Activated naive CD8-positive, alpha-beta T cell treated with anti-CD3 and anti-CD28 coated beads, Interleukin-2, amount 10 ng/mL, durations not matched to agents 7 days and 5 days (primary cell): ENCODE measurements around the gene EMC7. TPM values are rescaled to one million over a fixed set of nuclear protein-coding genes. Genes with fewer than 3 reads are reported as not detected.
"Not testable (repeated sequence)": the region's sequence is repeated elsewhere in the genome, so short reads cannot be mapped to it uniquely, and the experiment has no call there.

Experiments
- ATAC-seq: fragments of 150-1000 bp; cut with Tn5 transposase; one replicate; pipeline ENCODE4 v1.10.0; 2021; ENCODE audit warnings: low read depth, moderate library complexity
- POLR2A ChIA-PET: fragments of 350-600 bp; sonication (Branson Sonifier 250); formaldehyde crosslinking; loops from one replicate; lab custom pipeline; 2021; ENCODE audit warnings: antibody characterized with exemption; lab: Charles Lee
- DNase-seq: peaks from one replicate; pipeline ENCODE4 v3.0.0; 2021
- H3K27ac Mint-ChIP-seq: one replicate; pipeline ENCODE4 v1.8.0; 2022; ENCODE audit warnings: mild to moderate bottlenecking, mixed read lengths
- H3K27me3 Mint-ChIP-seq: one replicate; pipeline ENCODE4 v1.8.0; 2022; ENCODE audit warnings: mild to moderate bottlenecking, moderate library complexity, mixed read lengths
- H3K36me3 Mint-ChIP-seq: one replicate; pipeline ENCODE4 v1.8.0; 2021; ENCODE audit warnings: mild to moderate bottlenecking, mixed read lengths
- H3K4me1 Mint-ChIP-seq: one replicate; pipeline ENCODE4 v1.8.0; 2021; ENCODE audit warnings: mixed read lengths
- H3K4me3 Mint-ChIP-seq: one replicate; pipeline ENCODE4 v1.8.0; 2022; ENCODE audit warnings: mild to moderate bottlenecking, moderate library complexity, mixed read lengths
- H3K9me3 Mint-ChIP-seq: one replicate; pipeline ENCODE4 v1.8.0; 2021; ENCODE audit warnings: mixed read lengths
- total RNA-seq, 2 experiments: library from RNA; stranded (reverse); gene quantifications; one replicate each; pipeline ENCODE4 v1.2.3, GENCODE V29; 2021

The EMC7 gene
- 10 to 100 TPM; 46.4 to 57.5 TPM for total RNA-seq

DNA sequence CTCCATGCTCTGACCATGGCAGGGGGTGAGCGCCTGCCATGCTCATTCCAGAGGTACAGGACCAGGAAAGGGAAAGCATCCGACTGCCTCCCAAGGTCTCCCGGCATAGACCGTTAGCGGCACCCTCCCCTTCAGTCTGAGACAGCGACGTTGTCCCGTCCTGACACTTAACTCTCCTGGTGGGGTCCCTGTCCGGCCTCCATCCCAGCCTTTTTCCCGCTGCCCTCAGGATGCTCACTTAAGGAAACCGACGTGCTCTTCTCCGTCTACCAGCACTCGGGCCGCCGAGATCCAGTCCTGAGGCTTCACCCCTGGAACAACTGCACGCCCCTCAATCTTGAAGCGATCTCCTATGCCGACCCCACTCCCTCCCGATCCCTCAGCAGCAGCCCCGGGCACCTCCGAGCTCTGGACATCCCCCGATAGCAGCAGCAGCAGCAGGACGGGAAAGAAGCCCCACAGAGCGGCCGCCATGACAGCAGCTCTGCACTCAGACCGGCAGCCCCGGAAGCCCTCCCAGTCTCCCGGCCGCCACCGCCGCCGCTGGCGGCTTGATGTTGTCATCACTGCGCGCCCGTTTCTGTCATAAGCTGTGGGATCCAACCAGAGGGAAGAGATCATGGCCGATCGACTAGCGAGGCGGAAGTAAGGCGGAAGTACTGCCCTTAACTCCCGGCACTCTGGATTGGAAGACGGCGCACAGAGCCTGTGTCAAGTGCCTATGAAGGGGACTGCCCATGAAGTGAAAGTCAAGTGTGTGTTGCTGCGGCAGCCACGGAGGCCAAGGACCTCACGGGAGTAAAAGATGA, at the start of gene EMC7, which contains the start of gene PGBD4:
Gene EMC7 (minus strand): TSS at position 497 of the 809 bp plus-strand sequence. CDS start 23 bp downstream, at position 474.
Gene PGBD4 (plus strand): TSS at position 718 of the 809 bp plus-strand sequence. CDS start 449 bp downstream, outside the sequence.
- H3K27ac Mint-ChIP-seq: peak within 1 kb of the TSS; percentile 99
- POLR2A ChIA-PET: interaction anchor here (0.6 to 2.1 kb wide), 10 partner anchors 16 to 1440 kb away, joined by 3 to 14 read pairs (median 4); partner anchors contain the start of genes AVEN, EMC4, KATNBL1 and LPCAT4
- H3K4me1 Mint-ChIP-seq: peaks cover 30% of the 10 kb centered on the region

GRCh38 chr15:34147371-34148140, 45.9 kb upstream of the EMC7 start:
- peaks cover 30% of the 10 kb centered on the region for H3K36me3 Mint-ChIP-seq
- H3K27ac Mint-ChIP-seq: no peak overlapping the region
- DNase-seq: no peak
- no peaks in the 10 kb centered on the region for H3K27me3 Mint-ChIP-seq
- H3K4me1 Mint-ChIP-seq: no peaks in the 10 kb centered on the region
- no peaks in the 10 kb centered on the region for H3K9me3 Mint-ChIP-seq
- POLR2A ChIA-PET: no interaction called here
- no peak overlapping the region for H3K4me3 Mint-ChIP-seq
- ATAC-seq: no peak

More for the DNA sequence above, at the start of gene EMC7, which contains the start of gene PGBD4:
- H3K9me3 Mint-ChIP-seq: peaks cover 7% of the 10 kb centered on the region
- H3K4me3 Mint-ChIP-seq: peak within 1 kb of the TSS; percentile 98
- DNase-seq (peak; percentile 99), ATAC-seq (peak; percentile 99)
- H3K36me3 Mint-ChIP-seq: peaks cover 25% of the 10 kb centered on the region
- H3K27me3 Mint-ChIP-seq: no peaks in the 10 kb centered on the region

DNA sequence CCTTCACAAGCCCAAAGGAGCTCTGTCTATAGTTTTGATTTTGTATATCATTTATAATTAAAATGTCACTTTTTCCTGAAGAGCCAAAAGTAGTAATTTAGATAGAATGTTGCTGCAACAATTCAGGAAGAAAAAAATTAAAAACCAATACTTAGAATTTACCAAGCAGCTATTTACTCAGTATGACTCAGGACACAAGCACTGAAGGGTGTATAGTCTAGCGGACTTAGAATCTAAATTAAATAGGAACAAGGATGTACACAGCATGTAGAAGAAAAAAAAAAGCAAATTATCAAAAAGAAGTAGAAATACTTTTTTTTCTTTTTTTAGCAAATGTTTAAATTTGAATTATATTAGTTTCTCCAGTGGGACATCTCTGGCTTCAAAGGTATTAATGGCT, 31.8 kb upstream of the EMC7 start:
- no peak overlapping the region for H3K4me3 Mint-ChIP-seq
- no peaks in the 10 kb centered on the region for H3K4me1 Mint-ChIP-seq
- peaks cover 2% of the 10 kb centered on the region for H3K36me3 Mint-ChIP-seq
- POLR2A ChIA-PET: no interaction called here
- DNase-seq (no peak), ATAC-seq (no peak)
- H3K27ac Mint-ChIP-seq: no peak overlapping the region
- H3K27me3 Mint-ChIP-seq: no peaks in the 10 kb centered on the region
- H3K9me3 Mint-ChIP-seq: no peaks in the 10 kb centered on the region

- H3K27ac Mint-ChIP-seq: no peak overlapping the region
- no peak overlapping the region for H3K4me3 Mint-ChIP-seq
- H3K27me3 Mint-ChIP-seq: peaks cover 3% of the 10 kb centered on the region
- DNase-seq (no peak), ATAC-seq (no peak)
- H3K4me1 Mint-ChIP-seq: no peaks in the 10 kb centered on the region
- H3K36me3 Mint-ChIP-seq: no peaks in the 10 kb centered on the region
- H3K9me3 Mint-ChIP-seq: no peaks in the 10 kb centered on the region
- POLR2A ChIA-PET: no interaction called here
Measured at GRCh38 chr15:34132881-34133280, 31.2 kb upstream of the EMC7 start.

GRCh38 chr15:34128898-34129297, 27.2 kb upstream of the EMC7 start:
- Mint-ChIP-seq H3K4me3 (no peak overlapping the region), H3K4me1 (no peaks in the 10 kb centered on the region), H3K9me3 (no peaks in the 10 kb centered on the region), H3K27me3 (peaks cover 3% of the 10 kb centered on the region), H3K27ac (no peak overlapping the region), H3K36me3 (no peaks in the 10 kb centered on the region)
- no peak for DNase-seq
- ATAC-seq: no peak
- POLR2A ChIA-PET: no interaction called here

DNA sequence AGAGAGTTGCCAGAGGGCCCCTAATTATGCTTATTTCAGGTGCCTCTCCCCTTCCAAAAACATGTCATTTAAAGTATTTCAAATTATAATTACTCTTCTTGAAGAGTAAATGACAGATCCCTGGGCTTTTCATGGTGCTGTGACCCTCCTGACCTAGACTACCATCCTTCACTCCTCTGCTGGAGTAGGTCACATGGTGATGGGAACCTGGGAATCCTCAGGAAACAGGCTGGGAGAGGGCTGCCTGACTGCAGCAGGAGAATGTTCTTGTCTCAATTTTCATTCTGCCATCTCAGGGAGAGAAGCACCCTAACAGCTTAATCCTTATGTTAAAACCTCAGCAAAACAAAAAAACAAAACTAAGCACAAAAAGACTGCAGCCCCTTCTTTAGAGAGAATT, 24.9 kb upstream of the EMC7 start:
- Mint-ChIP-seq H3K4me3 (no peak overlapping the region), H3K27ac (no peak overlapping the region), H3K27me3 (peaks cover 3% of the 10 kb centered on the region), H3K36me3 (no peaks in the 10 kb centered on the region), H3K9me3 (no peaks in the 10 kb centered on the region), H3K4me1 (no peaks in the 10 kb centered on the region)
- no peak for DNase-seq
- POLR2A ChIA-PET: no interaction called here
- ATAC-seq: no peak

DNA sequence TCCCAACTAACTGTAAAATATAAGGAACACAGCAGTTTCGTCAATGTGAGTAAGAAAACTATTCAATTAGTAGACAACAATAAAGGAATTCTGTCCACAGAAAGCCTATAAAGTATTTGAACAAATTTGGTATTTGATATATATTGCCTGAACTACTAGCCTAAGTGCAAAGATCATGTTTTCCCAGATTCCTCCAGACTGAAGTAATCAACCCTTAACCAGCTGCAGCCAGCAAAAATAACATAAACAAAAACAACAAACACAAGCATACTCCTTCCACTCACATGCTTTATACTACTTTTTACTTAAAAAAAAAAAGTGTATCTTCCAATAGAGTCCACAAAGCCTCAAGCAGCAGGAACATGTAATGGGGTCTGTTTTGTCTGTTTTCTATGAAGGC, 24.3 kb upstream of the EMC7 start:
- DNase-seq (no peak), ATAC-seq (no peak)
- Mint-ChIP-seq H3K4me3 (no peak overlapping the region), H3K4me1 (no peaks in the 10 kb centered on the region), H3K36me3 (no peaks in the 10 kb centered on the region), H3K27me3 (peaks cover 3% of the 10 kb centered on the region), H3K9me3 (no peaks in the 10 kb centered on the region), H3K27ac (no peak overlapping the region)
- POLR2A ChIA-PET: no interaction called here

DNA sequence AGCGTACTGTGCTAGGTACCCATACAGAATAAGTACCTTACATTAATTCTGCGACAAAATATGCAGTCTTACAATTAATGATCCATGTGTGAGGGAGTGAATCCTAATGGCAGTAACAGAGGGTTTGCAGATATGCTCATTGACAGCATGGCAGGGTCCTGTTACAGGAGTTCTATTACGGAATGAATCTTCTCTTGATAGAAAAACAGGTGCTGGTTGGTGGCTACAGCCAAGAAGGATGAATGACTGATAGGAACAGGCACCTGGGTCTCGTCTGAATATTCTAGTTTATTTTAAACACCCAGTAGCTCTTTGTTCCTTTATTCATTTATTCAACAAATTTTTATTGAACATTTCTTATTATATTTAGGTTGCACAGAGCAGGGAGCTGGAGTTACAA, 23.0 kb upstream of the EMC7 start:
- no peaks in the 10 kb centered on the region for H3K36me3 Mint-ChIP-seq
- peaks cover 12% of the 10 kb centered on the region for H3K27me3 Mint-ChIP-seq
- POLR2A ChIA-PET: no interaction called here
- no peak overlapping the region for H3K4me3 Mint-ChIP-seq
- DNase-seq (no peak), ATAC-seq (no peak)
- no peaks in the 10 kb centered on the region for H3K4me1 Mint-ChIP-seq
- H3K9me3 Mint-ChIP-seq: no peaks in the 10 kb centered on the region
- no peak overlapping the region for H3K27ac Mint-ChIP-seq

GRCh38 chr15:34122771-34123183, 21.1 kb upstream of the EMC7 start:
- ATAC-seq: no peak
- Mint-ChIP-seq H3K27me3 (peaks cover 18% of the 10 kb centered on the region), H3K4me3 (no peak overlapping the region), H3K36me3 (no peaks in the 10 kb centered on the region), H3K27ac (no peak overlapping the region), H3K9me3 (no peaks in the 10 kb centered on the region), H3K4me1 (no peaks in the 10 kb centered on the region)
- POLR2A ChIA-PET: no interaction called here
- no peak for DNase-seq

- not testable (repeated sequence) for H3K4me1 Mint-ChIP-seq
Measured at GRCh38 chr15:34121786-34122185, 20.1 kb upstream of the EMC7 start.

GRCh38 chr15:34120420-34120819, 18.8 kb upstream of the EMC7 start:
- DNase-seq, H3K4me3 Mint-ChIP-seq, H3K36me3 Mint-ChIP-seq, ATAC-seq, H3K9me3 Mint-ChIP-seq, POLR2A ChIA-PET, H3K4me1 Mint-ChIP-seq, H3K27ac Mint-ChIP-seq: not testable (repeated sequence)
- H3K27me3 Mint-ChIP-seq: peaks cover 19% of the 10 kb centered on the region

More at GRCh38 chr15:34121786-34122185, 20.1 kb upstream of the EMC7 start:
- DNase-seq, H3K9me3 Mint-ChIP-seq, H3K36me3 Mint-ChIP-seq, H3K27ac Mint-ChIP-seq, ATAC-seq, POLR2A ChIA-PET, H3K4me3 Mint-ChIP-seq: not testable (repeated sequence)
- H3K27me3 Mint-ChIP-seq: peaks cover 19% of the 10 kb centered on the region

- no peak overlapping the region for H3K4me3 Mint-ChIP-seq
- POLR2A ChIA-PET: no interaction called here
- DNase-seq (no peak), ATAC-seq (no peak)
- H3K27ac Mint-ChIP-seq: no peak overlapping the region
- no peaks in the 10 kb centered on the region for H3K9me3 Mint-ChIP-seq
- H3K27me3 Mint-ChIP-seq: peaks cover 22% of the 10 kb centered on the region
- no peaks in the 10 kb centered on the region for H3K4me1 Mint-ChIP-seq
- H3K36me3 Mint-ChIP-seq: no peaks in the 10 kb centered on the region
Measured at GRCh38 chr15:34119291-34119690, 17.6 kb upstream of the EMC7 start.

DNA sequence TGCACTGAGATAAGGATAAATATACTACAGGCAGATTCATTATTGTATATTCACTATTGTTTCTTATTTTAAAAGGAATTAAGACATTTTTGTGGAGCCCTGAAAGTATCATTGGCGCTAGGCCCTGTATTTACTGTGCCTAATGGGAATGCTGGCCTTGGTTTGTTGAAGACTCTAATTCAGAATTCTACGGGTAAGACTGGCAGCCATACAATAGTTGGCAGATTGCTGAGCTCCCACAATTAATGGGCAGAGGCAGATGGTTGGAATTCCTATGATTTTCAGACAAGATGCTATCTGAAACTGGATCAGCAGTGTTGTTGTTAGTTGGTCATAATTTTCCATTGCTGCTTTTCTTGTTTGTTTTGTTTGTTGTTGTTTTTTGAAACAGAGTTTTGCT, 15.0 kb upstream of the EMC7 start:
- no peak for DNase-seq
- no peak for ATAC-seq
- no peaks in the 10 kb centered on the region for H3K4me1 Mint-ChIP-seq
- POLR2A ChIA-PET: no interaction called here
- no peak overlapping the region for H3K4me3 Mint-ChIP-seq
- H3K9me3 Mint-ChIP-seq: no peaks in the 10 kb centered on the region
- H3K36me3 Mint-ChIP-seq: no peaks in the 10 kb centered on the region
- H3K27me3 Mint-ChIP-seq: peaks cover 22% of the 10 kb centered on the region
- no peak overlapping the region for H3K27ac Mint-ChIP-seq
